Stimulated activated CD4-positive, alpha-beta T cell treated with anti-CD3 and anti-CD28 coated beads, Interleukin-12 subunit alpha, Interleukin-12 subunit beta, amount 100 ng/mL, for 48 hours (primary cell): ENCODE measurements around the gene DNAJC1.
"Not testable (repeated sequence)": the region's sequence is repeated elsewhere in the genome, so short reads cannot be mapped to it uniquely, and the experiment has no call there.

Experiments used
- DNase-seq, 3 donors: peaks; one replicate each; pipeline ENCODE4 v3.0.0-alpha.2; 2020; ENCODE audit warnings: low read depth in 2 of 3, low spot score in 1 of 3

The DNAJC1 gene

GRCh38 chr10:21830037-21830436 is 173.5 kb downstream of the DNAJC1 start:
- DNase-seq, result no peak

DNA sequence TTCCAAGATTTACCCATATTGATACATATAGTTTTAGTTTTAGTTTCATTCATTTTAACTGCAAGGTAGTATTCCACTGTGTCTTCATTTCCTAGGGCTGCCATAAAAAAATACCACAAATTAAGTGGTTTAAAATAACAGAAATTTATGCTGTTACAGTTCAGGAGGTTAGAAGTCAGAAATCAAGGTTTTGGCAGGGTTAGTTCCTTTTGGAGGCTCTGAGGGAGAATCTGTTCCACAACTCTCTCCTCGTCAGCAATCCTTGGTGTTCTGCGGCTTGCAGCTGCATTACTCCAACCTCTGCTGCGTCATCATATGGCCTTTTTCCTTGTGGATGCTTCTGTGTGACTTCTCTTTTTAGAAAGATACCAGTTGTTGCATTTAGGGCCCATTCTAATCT is 176.2 kb downstream of the DNAJC1 start:
- DNase-seq, result no peak

DNA sequence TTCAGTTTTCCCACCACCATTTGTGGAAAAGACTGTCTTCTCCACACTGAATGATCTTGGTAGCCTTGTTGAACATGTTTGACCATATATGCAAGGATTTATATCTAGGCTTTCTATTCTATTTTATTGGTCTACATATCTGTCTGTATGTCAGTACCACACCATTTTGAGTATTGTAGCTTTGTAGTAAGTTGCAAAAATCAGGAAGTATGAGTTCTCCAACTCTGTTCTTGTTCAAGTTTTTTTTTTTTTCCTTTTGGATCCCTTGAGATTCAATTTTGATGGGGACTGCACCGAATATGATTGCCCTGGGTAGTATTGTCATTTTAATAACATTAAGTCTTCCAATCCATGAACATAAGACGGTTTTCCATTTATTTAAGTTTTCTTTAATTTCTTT is 176.8 kb downstream of the DNAJC1 start:
- DNase-seq, result no peak

- no peak for DNase-seq
Observed at GRCh38 chr10:21825345-21825744, 178.2 kb downstream of the DNAJC1 start.

DNA sequence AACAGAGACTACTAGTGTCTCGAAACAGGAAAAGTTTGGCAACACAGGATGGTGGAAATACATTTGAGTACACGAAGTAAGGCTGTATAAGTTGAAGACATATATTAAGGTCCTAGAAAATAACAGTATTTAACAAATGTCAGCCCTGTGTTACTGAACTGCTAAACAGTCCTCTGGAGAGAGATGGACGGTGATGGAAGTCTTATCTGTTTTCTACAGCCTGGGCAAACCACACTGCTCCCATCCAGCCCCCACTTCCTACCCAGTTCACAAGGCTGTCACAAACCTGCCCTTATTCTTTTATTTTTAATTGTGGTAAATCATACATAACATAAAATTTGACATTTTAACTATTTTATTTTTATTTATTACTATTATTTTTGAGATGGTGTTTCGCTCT is 179.1 kb downstream of the DNAJC1 start:
- no peak for DNase-seq

DNA sequence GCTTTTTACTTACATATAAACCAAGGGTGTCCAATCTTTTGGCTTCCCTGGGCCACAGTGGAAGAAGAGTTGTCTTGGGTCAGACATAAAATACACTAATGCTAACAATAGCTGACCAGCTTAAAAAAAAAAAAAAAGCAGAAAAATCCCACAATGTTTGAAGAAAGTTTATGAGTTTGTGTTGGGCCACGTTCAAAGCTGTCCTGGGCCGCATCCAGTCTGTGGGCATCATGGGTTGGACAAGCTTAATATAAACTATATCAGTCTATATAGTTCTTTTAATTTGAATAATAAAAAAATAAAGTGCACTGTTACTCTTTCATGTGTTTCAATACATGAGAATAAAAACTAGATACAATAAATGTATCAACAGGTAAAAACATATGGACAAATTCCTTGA is 179.9 kb downstream of the DNAJC1 start:
- DNase-seq, result no peak

DNA sequence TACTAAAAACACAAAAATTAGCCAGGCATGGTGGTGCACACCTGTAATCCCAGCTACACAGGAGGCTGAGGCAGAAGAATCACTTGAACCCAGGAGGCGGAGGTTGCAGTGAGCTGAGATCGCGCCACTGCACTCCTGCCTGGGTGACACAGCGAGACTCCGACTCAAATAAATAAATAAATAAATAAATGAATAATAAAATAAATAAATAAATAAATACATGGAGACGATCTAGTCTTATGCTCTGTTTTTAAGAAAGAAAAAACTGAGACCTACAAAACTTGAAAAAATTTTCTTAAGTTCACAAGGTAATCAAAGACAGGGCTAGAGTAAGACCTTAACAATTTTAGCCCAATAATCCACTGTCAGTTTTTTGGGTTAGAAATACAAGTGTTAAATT is 181.3 kb downstream of the DNAJC1 start:
- DNase-seq, result not testable (repeated sequence)

DNA sequence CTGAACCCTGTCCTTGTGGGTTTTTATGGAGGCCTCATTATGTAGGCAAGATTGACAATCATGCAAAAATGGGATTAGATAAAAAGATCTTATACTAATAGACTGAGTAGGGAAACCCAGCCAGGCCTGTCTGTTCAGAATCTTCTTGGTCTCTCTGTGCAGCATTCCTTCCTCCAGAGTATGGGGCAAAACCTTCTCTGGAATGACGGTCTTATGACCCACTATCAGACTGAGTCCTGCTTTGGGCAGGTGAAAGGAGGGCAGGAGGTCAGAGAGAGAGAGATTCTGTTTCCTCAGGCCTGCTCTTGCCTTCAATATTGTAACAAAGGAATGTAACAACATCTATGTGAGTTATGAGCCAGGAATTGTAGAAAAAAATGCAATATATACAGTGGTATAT is 182.6 kb downstream of the DNAJC1 start:
- DNase-seq, result no peak

DNA sequence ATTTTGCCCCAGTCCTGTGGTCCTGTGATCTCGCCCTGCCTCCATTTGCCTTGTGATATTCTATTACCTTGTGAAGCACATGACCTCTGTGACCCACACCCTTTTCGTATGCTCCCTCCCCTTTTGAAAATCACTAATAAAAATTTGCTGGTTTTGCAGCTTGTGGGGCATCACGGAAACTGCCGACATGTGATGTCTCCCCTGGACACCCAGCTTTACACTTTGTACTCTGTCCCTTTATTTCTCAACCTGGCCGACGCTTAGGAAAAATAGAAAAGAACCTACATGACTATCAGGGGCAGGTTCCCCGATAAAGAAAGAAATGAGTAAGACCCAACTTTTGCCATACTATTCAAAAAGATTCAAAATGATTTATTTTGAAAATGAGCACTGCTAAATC is 185.1 kb downstream of the DNAJC1 start:
- not testable (repeated sequence) for DNase-seq

DNA sequence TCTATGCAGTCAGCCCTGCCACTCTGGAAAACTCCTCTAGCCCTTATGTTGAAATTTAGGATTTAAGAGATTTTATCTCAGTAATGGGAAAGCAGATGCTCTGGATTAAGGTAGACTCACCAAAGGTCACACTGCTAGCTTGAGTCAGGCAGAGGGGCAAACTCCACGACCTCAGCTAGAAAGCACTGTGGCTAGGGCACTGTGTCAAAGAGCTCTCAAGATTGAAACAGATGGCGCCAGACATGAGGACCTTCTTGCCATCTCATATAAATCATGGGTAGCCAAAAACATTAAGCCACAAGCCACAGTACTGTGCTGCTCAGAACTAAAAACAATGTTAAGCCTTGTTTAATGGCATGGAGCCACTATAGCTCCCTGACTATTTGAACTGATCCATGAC is 188.7 kb downstream of the DNAJC1 start:
- DNase-seq, result no peak

DNA sequence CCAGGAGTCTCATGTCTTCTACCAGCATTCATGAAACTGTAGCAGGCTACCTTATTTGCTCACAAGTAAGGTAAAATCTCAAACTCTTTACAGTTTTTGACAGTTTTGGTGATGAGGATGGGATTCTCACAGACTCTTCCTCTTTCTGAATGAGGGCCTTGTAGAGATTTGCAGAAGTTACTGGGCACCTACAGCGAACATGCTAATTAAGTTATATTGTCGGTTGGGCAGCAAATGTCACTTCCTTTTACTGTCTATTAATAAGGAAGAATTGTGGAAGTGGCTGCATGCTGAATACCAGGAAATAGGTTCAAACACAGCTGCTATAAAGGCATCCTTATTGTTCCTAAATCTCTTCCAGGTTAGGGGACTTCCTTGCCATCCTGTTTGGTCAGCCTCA is 189.6 kb downstream of the DNAJC1 start:
- no peak for DNase-seq

- no peak for DNase-seq
Observed at GRCh38 chr10:21811245-21811585, 192.3 kb downstream of the DNAJC1 start.

DNA sequence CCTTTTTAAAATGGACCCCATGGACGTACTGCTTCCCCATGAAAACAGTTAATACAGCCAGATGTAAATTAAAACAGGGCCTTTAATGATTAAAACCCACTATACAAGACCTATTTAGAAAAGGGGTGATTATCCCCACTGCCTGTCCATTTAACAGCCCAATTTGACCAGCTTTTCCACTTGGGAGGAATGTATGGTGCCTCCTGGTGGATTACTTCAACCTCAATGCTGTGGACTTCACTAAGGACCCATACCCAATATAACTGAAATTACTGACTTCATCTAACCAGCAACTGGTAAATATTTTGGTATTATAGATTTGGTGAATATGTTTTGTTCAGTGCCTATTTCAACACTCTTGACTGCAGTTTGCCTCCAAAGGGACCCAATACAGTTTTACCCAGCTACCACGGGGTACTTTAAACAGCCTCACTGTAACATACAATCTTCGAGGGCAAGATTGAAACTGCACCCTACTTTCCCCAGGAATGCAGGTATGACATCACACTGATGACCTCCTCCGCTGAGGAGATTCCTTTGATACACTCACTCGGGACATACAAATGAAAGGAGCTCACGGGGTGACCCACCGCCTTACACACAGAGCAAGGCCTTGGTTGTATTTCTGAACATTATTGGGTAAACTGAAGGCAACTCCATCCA is 192.8 kb downstream of the DNAJC1 start:
- DNase-seq, result no peak

DNA sequence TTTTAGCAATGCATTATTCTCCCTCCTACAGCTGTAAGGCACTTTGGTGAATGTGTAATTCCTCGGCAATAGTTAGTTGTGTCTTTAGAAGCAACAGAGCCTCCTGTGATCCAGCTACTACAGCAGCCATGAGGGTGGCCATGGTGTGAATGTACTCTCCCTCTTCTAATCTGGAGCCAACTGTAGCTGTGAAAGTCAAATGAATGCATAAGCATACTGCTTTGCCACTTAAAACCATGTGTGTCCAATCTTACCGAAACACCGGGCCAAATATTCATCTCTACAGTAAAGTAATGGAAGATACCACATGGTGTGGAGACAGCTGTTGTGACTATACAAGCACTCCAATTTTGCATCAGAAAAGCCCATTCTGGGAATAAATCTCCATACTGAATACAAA is 195.0 kb downstream of the DNAJC1 start:
- no peak for DNase-seq

- DNase-seq, result no peak
Observed at GRCh38 chr10:21807180-21807579, 196.3 kb downstream of the DNAJC1 start.

DNA sequence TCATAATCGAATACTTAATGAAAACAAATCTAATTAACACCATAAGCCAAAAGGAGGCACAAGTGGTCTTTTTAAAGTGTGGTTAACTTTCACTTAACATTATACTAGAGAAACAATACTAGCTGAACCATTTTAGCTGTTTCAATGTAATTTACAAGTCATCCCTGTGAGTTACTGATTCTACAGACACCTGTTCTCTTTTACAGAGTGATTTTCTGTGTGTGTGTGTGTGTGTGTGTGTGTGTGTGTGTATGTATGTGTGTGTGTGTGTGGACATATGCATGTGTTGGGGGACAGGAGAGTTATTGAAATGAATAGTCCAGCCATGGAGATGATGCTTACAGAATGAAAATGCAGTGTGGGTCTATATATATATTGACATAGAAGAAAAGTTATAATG is 200.2 kb downstream of the DNAJC1 start:
- no peak for DNase-seq

DNA sequence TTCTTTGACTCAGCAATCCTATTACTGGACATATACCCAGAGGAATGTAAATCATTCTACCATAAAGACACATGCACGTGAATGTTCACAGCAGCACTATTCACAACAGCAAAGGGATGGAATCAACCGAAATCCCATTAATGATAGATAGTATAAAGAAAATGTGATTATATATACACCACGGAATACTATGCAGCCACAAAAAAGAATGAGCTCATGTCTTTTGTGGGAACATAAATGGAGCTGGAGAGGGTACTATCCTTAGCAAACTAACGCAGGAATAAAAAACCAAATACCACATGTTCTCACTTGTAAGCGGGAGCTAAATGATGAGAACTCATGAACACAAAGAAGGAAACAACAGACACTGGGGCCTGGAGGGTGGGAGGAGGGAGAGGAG is 201.9 kb downstream of the DNAJC1 start:
- no peak for DNase-seq

GRCh38 chr10:21797984-21798765 is 205.4 kb downstream of the DNAJC1 start:
- no peak for DNase-seq

DNA sequence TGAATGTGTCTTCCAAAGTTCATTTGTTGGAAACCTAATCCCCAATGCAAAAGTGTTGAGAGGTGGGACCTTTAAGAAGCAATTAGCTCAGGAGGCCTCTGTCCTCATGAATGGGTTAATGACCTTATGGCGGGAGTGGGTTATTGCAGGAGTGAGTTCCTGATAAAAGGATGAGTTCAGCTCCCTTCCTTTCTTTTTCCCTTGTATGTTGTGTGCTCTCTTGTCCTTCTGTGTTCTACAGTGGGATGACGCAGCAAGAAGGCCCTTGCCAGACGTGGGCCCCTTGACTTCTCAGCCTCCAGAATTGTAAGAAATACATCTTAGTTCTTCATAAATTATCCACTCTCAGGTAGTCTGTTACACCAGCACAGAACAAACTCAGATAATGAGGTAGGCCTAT is 206.0 kb downstream of the DNAJC1 start:
- DNase-seq, result no peak

DNA sequence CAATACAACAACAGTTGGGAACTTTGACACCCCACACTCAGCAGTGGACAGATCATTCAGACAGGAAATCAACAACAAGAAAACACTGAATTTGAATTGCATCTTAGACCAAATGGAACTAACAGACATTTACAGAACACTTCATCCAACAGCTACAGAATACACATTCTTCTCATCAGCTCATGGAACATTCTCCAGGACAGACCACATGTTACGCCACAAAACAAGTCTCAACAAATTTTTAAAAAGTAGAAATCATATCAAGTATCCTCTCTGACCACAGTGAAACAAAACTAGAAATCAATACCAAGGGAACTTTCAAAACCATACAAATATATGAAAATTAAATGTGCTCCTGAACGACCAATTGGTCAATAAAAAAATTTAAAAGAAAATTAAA is 212.3 kb downstream of the DNAJC1 start:
- DNase-seq, result no peak

GRCh38 chr10:21776883-21777282 is 226.6 kb downstream of the DNAJC1 start:
- DNase-seq, result no peak

DNA sequence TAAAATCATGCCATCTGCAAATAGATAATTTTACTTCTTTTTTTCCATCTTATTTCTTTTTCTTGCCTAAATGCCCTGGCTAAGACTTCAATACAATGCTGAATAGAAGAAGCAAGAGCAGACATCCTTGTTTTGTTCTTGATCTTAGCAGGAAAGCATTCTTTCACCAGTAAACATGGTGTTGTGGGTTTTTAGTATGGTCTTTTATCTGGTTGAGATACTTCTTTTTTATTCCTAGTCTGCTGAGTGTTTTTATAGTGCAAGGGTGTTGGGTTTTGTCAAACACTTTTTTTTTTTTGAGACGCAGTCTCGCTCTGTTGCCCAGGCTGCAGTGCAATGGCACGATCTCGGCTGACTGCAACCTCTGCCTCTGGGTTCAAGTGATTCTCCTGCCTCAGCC is 232.3 kb downstream of the DNAJC1 start:
- DNase-seq, result no peak

GRCh38 chr10:21769041-21769440 is 234.5 kb downstream of the DNAJC1 start:
- DNase-seq, result no peak
